IPS DF 4.7 (cell line): Measurements from ENCODE around the gene MOB3A.

ENCODE experiments used
- DNase-seq: peaks from one replicate; pipeline ENCODE4 v3.0.0-alpha.2; 2013; ENCODE audit warnings: low spot score; ENCODE audit errors: extremely low read depth

The MOB3A gene

GRCh38 chr19:2046046-2046907 lies 49.8 kb downstream of the MOB3A start:
- DNase-seq, result no peak

GRCh38 chr19:2045501-2046045 lies 50.6 kb downstream of the MOB3A start:
- no peak for DNase-seq

GRCh38 chr19:2044709-2045500 lies 51.2 kb downstream of the MOB3A start:
- no peak for DNase-seq

GRCh38 chr19:2043961-2044708 lies 52.0 kb downstream of the MOB3A start:
- no peak for DNase-seq

- DNase-seq, result no peak
Observed at GRCh38 chr19:2043251-2043641, 52.9 kb downstream of the MOB3A start.

GRCh38 chr19:2042485-2043250 lies 53.5 kb downstream of the MOB3A start:
- DNase-seq, result no peak

GRCh38 chr19:2041683-2042484 lies 54.2 kb downstream of the MOB3A start:
- DNase-seq, result no peak

GRCh38 chr19:2041433-2041682 lies 54.8 kb downstream of the MOB3A start:
- DNase-seq, result no peak

GRCh38 chr19:2040647-2041432 lies 55.3 kb downstream of the MOB3A start:
- no peak for DNase-seq

- DNase-seq, result no peak
Observed at GRCh38 chr19:2039959-2040646, 56.0 kb downstream of the MOB3A start.

- DNase-seq, result no peak
Observed at GRCh38 chr19:2039089-2039958, 56.8 kb downstream of the MOB3A start.

- no peak for DNase-seq
Observed at GRCh38 chr19:2038284-2039088, 57.6 kb downstream of the MOB3A start.

GRCh38 chr19:2037651-2038255 lies 58.4 kb downstream of the MOB3A start:
- no peak for DNase-seq

GRCh38 chr19:2036424-2036823 lies 59.7 kb downstream of the MOB3A start:
- no peak for DNase-seq

- no peak for DNase-seq
Observed at GRCh38 chr19:2035590-2035991, 60.5 kb downstream of the MOB3A start.

- DNase-seq, result no peak
Observed at GRCh38 chr19:2034729-2035589, 61.2 kb downstream of the MOB3A start.
